GM21360 (cell line): ENCODE measurements around the gene NEU4.
"Not testable (repeated sequence)": the region's sequence is repeated elsewhere in the genome, so short reads cannot be mapped to it uniquely, and the experiment has no call there.

ENCODE experiments used
- ATAC-seq: cut with Tn5 transposase; IDR thresholded peaks from one replicate; pipeline ENCODE4 v1.9.1; 2021; ENCODE audit warnings: mild to moderate bottlenecking, moderate library complexity; ENCODE audit not compliant: unreplicated experiment

NEU4 gene, protein sequence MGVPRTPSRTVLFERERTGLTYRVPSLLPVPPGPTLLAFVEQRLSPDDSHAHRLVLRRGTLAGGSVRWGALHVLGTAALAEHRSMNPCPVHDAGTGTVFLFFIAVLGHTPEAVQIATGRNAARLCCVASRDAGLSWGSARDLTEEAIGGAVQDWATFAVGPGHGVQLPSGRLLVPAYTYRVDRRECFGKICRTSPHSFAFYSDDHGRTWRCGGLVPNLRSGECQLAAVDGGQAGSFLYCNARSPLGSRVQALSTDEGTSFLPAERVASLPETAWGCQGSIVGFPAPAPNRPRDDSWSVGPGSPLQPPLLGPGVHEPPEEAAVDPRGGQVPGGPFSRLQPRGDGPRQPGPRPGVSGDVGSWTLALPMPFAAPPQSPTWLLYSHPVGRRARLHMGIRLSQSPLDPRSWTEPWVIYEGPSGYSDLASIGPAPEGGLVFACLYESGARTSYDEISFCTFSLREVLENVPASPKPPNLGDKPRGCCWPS

DNA sequence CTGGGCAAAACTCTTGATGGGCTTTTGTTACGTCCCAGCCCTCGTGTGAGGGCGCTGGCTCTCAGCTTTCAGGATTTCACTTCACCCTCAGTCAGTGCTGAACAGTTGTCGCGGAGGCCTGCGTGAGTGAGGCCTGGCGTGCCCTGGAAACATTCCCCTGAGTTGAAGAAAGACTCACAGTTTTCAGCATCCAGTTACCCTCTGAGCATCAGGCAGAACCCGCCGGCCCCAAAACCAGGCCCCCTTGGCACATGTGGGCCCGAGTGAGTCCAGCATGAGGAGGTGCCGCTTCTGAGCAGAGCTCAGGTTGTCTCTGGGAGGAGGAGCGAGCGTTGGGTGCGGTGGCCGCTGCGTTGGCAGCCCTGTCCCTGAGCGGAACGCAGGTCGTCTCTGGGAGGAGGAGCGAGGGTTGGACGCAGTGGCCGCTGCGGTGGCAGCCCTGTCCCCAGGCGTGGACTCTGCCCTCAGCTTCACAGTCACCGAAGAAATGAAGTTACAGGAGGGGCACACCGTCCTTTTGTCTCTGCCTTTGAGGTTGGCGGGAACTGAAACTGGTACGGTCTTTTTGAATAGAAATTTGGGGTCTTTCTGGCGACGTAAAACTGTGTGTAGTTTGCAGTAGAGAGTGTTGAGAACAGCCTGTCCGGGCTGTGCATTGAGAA, at the start of gene NEU4:
NEU4 (plus strand) TSS at position 473 of the 662 bp plus-strand sequence. CDS start 5,292 bp downstream, outside the sequence.
- ATAC-seq, result no peak

DNA sequence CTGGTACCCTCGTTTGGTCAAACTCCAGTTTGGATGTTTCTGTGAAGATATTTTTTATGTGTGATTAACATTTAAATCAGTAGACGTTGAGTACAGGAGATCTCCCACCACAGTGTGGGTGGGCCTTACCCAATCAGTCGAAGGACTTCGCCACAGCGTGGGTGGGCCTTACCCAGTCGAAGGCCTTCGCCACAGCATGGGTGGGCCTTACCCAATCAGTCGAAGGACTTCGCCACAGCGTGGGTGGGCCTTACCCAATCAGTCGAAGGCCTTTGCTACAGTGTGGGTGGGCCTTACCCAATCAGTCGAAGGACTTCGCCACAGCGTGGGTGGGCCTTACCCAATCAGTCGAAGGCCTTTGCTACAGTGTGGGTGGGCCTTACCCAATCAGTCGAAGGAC, 49.1 kb upstream of the NEU4 start:
- not testable (repeated sequence) for ATAC-seq

DNA sequence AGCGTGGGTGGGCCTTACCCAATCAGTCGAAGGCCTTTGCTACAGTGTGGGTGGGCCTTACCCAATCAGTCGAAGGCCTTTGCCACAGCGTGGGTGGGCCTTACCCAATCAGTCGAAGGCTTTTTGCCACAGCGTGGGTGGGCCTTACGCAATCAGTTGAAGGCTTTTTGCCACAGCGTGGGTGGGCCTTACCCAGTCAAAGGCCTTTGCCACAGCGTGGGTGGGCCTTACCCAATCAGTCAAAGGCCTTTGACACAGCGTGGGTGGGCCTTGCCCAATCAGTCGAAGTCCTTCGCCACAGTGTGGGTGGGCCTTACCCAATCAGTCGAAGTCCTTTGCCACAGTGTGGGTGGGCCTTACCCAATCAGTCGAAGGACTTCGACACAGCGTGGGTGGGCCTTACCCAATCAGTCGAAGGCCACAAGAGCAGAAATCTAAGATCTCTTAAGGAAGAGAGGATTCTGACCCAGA, 48.7 kb upstream of the NEU4 start:
- no peak for ATAC-seq

DNA sequence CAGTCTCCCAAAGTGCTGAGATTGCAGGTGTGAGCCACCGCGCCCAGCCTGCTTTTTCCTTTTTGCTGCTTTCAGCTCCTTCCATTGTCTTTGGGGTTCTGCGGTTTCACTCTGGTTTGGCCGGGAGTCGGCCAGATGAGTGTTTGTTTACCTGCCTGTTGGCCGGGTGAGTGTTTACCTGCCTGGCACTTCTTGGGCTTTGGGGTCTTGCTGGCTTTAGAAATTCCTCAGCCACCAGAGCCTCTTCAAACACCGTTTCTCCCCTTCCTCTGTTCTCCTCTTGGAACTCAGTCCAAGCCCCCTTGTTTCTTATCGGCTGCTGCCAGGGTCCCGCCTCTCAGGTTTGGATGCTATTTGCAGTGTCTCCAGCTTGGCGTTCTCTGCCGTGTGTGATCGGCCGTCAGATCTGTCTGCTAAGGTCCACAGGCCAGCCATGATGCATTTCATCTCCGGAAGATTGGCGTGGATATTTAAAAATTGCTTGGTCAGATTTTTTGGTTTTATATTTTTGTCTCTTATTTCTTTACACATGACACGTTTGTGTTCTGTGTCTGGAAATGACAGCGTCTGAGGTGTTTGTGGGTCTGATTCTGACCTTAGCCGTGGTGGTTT, 46.6 kb upstream of the NEU4 start:
- ATAC-seq, result no peak

DNA sequence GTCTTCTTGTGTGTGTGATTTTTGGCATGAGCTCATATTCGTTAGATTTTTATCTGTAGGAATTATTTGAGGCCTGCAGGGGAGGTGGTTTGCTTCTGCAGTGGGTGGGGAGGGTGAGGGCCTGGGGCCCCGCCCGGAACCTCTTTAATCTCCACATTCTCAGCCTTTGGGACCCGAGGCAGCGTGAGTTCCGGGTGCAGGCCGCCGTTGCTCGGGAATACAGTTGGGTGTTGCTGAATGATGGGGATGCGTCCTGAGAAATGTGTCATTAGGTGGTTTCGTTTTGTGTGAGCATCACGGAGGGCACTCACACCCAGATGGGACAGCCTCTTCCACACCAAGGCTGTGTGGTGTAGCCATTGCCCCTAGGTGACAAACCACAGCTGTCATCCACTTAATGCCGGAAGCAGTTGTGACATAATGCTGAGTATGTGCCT, 46.0 kb upstream of the NEU4 start:
- ATAC-seq, result no peak

DNA sequence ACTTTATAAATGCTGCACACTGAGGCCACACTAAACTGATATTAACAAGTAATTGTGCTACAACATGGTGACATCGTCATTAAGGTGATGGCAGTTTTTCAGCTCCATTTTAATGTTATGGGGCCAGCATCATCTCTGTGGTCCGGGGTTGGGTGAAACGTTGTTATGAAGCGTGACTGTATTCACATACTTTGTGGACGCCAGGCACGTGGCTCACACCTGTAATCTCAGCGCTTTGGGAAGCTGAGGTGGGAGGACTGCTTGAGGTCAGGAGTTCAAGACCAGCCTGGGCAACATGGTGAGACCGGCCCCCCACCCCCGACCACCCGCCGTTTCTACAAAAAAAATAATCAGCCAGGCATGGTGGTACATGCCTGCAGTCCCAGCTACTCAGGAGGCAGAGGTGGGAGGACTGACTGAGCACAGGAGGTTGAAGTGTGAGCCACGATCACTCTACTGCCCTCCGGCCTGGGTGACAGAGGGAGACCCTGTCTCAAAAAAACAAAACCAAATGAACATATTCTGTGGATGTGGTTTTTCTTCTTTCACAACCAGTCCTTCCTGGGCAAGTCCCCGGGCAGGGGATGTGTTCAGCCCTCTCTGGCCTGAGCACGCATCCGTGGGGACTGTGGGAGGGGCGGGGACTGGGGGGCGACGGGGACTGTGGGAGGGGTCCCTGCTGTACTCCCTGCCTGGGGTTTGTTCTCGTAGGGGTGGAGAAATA, 45.3 kb upstream of the NEU4 start:
- ATAC-seq, result no peak

DNA sequence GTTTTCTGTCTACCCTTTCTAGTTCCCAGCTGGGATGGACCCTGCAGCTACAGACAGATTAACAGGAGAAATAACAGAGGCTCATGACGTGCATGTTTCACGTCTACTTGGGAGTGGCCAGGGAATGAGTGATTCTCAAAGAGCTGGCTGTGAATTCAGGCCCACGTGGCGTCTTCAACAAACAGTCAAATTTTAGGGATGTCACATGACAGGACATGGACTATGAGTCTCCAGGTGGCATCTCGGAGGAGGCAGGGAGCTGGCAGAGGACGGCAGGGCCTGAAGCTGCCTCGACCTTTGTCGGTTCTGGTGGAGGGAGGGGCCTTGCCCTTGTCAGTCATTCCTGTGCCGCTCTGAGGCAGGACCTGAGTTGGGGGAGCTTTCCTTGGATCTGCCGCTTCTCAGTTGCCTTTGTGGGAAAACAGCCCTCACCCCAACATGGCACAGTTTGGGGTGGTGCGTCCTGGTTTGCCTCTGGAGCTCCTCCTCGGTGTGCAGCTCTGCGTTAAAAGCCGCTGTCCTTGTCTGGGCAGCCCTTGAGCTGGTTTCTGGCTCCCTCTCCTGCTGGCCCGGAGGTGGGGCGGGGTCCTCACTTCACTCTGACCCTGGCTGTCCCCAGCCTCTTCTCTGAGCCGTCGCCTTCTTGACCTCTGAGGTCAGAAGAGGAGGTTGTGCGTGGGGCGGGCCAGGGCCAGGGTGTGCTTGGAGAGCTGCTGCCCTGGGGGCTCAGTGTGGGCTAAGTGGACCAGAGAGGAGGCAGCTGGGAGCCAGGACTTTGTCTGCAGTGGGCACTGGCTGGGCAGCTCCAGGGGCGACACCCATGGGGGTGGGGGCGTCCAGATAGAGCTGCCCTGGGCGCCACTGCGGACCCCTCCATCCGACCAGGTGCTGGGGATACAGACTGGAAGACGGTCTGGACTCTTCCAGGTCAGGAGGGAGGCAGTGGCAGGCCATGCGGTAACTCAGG, 44.4 kb upstream of the NEU4 start:
- no peak for ATAC-seq

DNA sequence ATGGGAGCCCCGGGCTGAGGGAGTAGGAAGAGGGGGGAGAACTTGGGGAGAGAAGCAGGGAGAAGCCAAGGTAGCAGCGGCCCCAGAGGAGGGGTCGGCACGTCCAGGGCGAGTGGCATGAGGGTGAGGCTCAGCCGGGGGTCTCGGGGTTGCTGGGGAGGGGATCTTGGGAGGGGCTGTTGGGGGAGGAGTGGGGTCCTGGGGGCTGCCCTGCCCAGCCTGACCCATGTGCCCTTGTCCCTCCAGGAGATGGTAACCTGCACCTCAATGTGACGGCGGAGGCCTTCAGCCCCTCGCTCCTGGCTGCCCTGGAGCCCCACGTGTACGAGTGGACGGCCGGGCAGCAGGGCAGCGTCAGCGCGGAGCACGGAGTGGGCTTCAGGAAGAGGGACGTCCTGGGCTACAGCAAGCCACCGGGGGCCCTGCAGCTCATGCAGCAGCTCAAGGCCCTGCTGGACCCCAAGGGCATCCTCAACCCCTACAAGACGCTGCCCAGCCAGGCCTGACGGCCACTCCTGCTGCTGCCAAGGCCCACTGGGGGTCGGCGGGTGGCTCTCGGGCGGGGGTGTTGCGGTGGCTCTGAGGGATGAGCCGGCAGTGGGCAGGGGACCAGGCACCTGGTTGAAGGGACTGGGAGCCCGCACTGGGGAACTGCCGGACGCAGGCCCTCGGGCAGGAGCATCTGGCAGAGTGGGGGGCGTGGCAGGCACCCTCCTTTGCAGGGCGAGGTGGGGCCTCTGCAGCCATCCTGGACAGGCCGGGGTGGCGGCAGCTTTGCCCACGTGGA, 41.3 kb upstream of the NEU4 start:
- ATAC-seq, result no peak

DNA sequence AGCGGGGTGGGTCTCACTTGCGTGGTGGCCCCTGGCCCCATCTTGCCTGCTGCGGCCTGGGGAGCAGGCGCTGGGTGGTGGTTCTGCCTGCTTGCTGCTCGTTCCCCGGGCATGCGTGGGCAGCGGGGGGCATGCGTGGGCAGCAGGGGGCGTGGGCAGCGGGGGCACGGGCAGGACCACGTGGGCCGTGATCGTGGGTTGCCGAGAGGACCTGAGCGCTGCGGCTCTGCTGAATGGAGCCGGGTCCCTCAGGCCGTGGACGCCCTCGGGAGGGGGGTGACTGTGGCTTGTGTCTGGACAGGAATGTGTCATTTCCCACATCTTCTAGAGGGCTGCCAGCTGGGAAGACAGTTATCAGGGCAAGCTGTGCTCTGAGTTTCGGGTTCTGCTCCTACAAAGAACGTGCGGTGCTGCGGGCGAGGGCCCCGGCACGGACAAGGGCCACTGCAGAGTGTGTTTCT, 40.7 kb upstream of the NEU4 start:
- ATAC-seq, result no peak

DNA sequence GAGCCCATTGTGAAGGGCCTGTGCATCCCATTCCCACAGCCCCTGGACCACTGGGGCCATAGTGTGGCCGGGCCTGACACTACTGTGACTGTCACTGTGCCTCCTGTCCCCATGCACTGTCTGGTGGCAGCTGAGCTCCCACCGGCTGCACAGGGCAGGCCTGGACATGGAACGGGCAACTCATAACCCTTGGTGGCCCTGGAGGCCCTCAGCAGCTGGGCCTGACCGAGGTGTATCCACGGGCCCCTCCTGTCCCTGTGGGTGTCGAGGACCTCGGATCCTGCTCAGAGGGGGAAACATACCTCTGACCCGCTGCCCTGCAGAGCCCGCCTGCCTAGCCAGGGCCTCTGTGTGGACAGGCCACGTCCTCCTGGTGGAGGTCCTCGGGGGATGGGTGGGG, 40.1 kb upstream of the NEU4 start:
- ATAC-seq, result no peak

DNA sequence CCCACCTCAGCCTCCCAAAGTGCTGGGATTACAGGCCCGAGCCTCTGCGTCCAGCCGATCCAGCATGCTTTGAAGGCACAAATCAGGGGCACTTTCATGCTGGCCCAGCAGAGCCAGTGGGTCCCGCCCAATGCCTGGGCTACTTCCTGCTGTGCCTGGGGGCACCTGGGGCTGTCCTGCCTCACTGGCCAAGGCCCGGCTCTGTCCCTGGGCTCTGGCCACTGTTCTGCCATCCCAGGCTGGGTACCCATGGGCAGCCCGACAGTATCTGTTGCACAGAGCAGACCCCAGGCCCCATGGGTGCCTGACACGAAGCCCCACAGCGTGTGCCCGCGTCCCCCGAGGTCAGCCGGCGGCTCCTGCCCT, 39.2 kb upstream of the NEU4 start:
- ATAC-seq, result no peak

DNA sequence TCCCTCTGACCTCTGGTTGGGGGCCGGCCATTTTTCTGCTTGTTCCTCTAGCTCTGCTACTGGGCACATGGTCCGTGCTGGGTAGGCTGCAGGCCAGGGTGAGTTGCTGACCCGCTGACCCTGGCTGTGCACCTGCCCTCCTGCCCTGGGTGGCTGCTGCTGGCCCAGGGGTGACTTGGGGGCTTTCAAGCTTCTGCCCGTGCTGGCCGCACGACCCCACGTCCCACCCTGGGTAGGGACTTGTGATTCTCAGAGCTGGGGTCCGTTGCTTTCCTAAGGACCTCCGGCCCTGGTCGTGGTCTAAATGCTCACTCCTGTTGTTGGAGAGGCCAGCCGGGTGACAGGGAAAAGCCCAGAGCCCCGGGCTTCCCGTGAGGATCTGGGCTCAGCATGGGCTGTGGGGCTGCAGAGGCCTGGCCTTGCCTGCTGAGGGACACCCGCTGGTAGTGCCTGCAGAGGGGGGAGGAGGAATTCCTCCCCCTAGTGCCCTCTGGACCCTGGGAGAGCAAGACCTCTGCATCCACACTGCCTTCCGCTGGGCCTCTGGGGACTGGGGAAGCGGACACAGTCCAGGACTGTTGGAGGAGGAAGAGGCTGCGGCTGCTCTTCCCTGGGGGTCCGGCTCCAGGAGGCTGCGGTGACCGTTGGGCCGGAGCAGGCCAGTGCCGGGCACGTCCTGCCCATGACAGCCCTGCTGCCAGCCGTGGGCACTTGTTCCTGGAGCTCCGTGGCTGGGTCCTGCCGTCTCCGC, 38.6 kb upstream of the NEU4 start:
- no peak for ATAC-seq

DNA sequence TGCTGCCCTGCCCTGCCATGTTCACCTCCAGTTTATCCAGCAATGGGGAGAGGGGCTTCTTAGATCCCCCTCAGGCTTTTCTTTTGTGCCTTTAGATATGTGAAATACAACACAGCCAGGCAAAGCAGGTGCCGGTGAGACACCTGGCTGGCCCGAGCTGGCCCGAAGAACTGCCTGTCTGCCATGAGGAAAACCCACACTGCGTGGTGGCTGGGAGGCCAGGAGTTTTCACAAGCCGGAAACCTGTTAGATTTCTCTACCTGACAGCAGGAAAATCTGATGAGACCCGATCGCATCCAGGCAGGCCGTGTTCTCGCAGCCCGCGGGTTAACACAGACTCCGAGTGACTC, 38.1 kb upstream of the NEU4 start:
- ATAC-seq, result no peak

DNA sequence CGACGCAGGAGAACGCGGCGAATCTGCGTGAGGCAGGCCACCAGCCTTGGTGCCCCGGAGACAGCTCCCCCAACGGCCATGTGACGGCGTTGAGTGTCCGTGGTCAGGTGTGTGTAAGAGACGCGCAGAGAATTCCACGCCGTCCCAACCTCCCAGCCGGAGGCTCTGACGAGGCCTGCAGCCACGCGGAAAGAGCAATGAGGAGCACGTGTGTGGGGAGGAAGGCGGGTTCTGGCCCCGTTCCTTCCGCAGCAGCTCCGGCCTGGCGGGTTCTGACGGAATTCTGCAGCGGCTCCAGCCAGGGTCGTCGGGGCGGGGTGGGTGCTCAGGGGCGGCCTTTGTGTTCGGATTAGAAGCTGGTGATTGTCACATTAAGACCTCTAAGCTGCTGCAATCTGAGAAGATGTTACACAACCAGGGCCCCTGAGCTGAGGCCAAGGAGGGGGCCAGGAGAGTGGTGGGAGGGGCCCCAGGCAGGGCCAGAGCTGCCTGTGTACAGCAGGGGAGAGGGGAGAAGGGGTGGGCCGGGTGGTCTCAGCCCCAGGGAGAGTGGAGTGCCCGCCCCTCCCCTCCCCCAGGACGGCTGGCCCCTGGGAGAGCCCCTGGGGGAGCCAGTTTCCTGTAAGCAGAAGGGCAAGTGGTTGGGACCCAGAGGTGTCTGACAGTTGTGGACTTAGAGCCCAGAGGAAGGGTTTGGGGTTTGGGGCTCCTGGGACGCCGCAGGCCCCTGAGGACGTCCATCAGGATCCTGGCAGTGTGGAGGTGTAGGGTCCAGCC, 37.5 kb upstream of the NEU4 start:
- no peak for ATAC-seq

DNA sequence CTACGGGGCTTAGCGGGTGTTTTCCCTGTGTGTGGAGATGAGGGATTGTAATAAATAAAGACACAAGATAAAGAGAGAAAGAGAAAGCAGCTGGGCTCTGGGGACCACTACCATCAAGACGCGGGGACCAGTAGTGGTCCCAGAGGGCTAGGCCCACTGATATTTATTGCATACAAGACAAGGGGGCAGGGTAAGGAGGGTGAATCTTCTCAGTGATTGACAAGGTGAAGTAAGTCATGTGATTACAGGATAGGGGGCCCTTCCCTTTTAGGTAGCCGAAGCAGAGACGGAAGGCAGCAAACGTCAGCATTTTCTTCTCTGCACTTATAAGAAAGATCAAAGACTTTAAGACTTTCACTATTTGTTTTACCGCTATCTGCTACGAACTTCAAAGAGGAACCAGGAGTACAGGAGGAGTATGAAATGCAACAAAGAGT, 36.9 kb upstream of the NEU4 start:
- no peak for ATAC-seq

DNA sequence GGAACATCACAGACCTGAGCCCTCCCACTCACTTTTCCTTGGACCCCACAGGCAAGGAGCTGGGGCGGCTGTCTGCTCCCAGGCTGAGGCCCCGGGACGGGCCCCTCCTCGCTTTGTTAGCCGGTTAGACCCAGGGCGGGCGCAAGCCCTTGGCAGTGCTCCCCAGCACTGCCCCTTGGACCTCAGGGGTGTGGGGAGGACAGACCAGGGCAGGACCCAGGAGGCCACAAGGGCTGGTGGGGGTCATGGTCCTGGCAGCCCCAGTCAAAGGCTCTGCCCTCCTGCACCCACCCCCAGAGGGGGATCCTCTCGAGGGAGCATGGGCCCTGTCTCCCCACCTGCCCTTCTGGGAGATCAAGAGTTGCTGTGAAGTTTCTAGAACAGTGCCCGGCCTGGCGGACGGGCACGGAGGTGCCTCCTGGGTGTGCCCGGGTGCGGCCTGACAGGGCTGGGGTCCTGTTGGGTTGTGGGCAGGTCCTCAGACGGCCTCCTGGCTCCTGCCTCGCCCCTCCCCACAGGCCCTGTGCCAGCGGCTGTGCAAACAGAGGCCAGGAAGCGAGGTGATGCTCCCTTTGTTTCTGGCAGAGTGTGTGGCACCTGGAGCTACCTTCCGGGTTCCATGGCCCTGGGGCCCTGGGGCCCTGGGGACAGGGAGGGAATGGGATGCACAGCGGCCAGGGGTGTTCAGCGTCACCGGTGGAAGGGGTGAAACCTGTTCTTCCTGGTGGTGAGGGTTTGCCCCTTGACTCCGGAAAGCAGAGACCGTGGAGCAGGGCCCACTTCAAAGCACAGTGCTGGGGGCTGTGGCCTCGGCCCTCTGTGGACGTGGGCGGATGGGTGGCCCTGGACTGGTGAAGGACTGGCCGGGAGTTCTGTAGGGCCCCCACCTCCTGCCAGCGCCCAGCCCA, 35.2 kb upstream of the NEU4 start:
- ATAC-seq, result no peak
